ENCODE measurements around the gene ZNF354B. TPM values are rescaled to one million over a fixed set of nuclear protein-coding genes. Genes with fewer than 3 reads are reported as not detected.

The ZNF354B gene
- 10 to 100 TPM; 12.5 to 34.5 (median 14.9) TPM for total RNA-seq

- Histone ChIP-seq H3K27me3 (no peaks in the 10 kb centered on the region), H3K36me3 (peaks cover 3% of the 10 kb centered on the region), H3K4me1 (peaks cover 21% of the 10 kb centered on the region), H3K4me3 (peak within 1 kb of the TSS; percentile 82), H3K9me3 (no peaks in the 10 kb centered on the region), H3K27ac (peak within 1 kb of the TSS; percentile 90)
- DNase-seq (ENCODE audit: low spot score in 2 of 2) = peak; percentile 93 to 94
- peak in 2 of 3 donors; percentile 10 to 80 for TF ChIP-seq POLR2AphosphoS5 (IDR thresholded peaks at IDR 0.05)
- no peak for TF ChIP-seq POLR2A (IDR thresholded peaks at IDR 0.05)
- under 1% methylated on average over 43 of the region's 86 CpGs for WGBS
Observed at GRCh38 chr5:178859625-178860521, at the start of gene ZNF354B. Gene ZNF354B, plus strand, starts transcription at chr5:178859953. Its CDS starts 1,095 bp downstream, at chr5:178861048.

DNA sequence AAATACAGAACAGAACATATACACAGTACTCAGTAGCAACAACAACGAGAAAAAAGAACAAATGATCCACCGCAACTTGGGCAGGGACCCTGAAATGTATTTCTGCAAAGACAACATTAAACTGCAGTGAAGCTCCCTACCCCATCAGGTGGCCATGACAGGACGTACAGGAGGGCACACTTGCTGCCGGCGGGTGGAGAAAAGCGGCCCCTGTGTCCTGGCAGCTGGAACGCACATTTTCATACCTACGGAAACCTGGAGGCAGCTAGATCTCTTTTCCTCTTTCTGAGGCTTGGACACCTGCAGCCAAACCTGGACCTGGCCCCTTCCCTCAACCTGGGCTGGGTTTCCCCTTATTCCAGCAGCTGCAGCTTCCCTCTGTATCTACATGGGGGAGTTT lies 42.2 kb upstream of the ZNF354B start:
- no peaks in the 10 kb centered on the region for H3K4me1 ChIP-seq
- TF ChIP-seq EP300 (IDR thresholded peaks at IDR 0.05) (no peak), POLR2A (IDR thresholded peaks at IDR 0.05) (no peak), POLR2AphosphoS5 (IDR thresholded peaks at IDR 0.05) (no peak), CTCF (IDR thresholded peaks at IDR 0.05) (no peak)
- no peak overlapping the region for H3K4me3 ChIP-seq
- H3K36me3 ChIP-seq = no peaks in the 10 kb centered on the region
- peaks cover 3% of the 10 kb centered on the region for H3K27me3 ChIP-seq
- H3K9me3 ChIP-seq = no peaks in the 10 kb centered on the region
- no peak for DNase-seq (ENCODE audit: low spot score in 2 of 2)
- no peak overlapping the region for H3K27ac ChIP-seq
- 56% methylated on average over 8 of the region's 8 CpGs for WGBS

- peaks cover 3% of the 10 kb centered on the region for H3K27me3 ChIP-seq
- WGBS = 71% methylated on average over 13 of the region's 14 CpGs
- H3K9me3 ChIP-seq = no peaks in the 10 kb centered on the region
- H3K36me3 ChIP-seq = no peaks in the 10 kb centered on the region
- H3K27ac ChIP-seq = no peak overlapping the region
- no peaks in the 10 kb centered on the region for H3K4me1 ChIP-seq
- no peak for TF ChIP-seq CTCF (IDR thresholded peaks at IDR 0.05)
- TF ChIP-seq POLR2A (IDR thresholded peaks at IDR 0.05) = no peak
- TF ChIP-seq POLR2AphosphoS5 (IDR thresholded peaks at IDR 0.05) = no peak
- no peak for TF ChIP-seq EP300 (IDR thresholded peaks at IDR 0.05)
- no peak for DNase-seq (ENCODE audit: low spot score in 2 of 2)
- H3K4me3 ChIP-seq = no peak overlapping the region
Observed at GRCh38 chr5:178818094-178818493, 41.7 kb upstream of the ZNF354B start.

GRCh38 chr5:178820001-178820400 lies 39.8 kb upstream of the ZNF354B start:
- 82% methylated on average over 2 of the region's 2 CpGs for WGBS
- Histone ChIP-seq H3K4me1 (no peaks in the 10 kb centered on the region), H3K36me3 (no peaks in the 10 kb centered on the region), H3K9me3 (no peaks in the 10 kb centered on the region), H3K27ac (no peak overlapping the region), H3K27me3 (peaks cover 3% of the 10 kb centered on the region), H3K4me3 (no peak overlapping the region)
- TF ChIP-seq POLR2AphosphoS5 (IDR thresholded peaks at IDR 0.05) (no peak), CTCF (IDR thresholded peaks at IDR 0.05) (no peak), POLR2A (IDR thresholded peaks at IDR 0.05) (no peak), EP300 (IDR thresholded peaks at IDR 0.05) (no peak)
- no peak for DNase-seq (ENCODE audit: low spot score in 2 of 2)

GRCh38 chr5:178825444-178825843 lies 34.3 kb upstream of the ZNF354B start:
- Histone ChIP-seq H3K4me1 (no peaks in the 10 kb centered on the region), H3K4me3 (no peak overlapping the region), H3K27me3 (no peaks in the 10 kb centered on the region), H3K9me3 (no peaks in the 10 kb centered on the region), H3K27ac (no peak overlapping the region), H3K36me3 (no peaks in the 10 kb centered on the region)
- WGBS = 74% methylated on average over 5 of the region's 6 CpGs
- TF ChIP-seq CTCF (IDR thresholded peaks at IDR 0.05) = no peak
- no peak for TF ChIP-seq POLR2A (IDR thresholded peaks at IDR 0.05)
- no peak for TF ChIP-seq POLR2AphosphoS5 (IDR thresholded peaks at IDR 0.05)
- no peak for TF ChIP-seq EP300 (IDR thresholded peaks at IDR 0.05)
- DNase-seq (ENCODE audit: low spot score in 2 of 2) = no peak
